Measurements from ENCODE around the gene CES4A. TPM values are rescaled to one million over a fixed set of nuclear protein-coding genes. Genes with fewer than 3 reads are reported as not detected.
A peak's percentile ranks its signal among the peaks of the same experiment; 100 is the strongest.
"Not testable (repeated sequence)": the region's sequence is repeated elsewhere in the genome, so short reads cannot be mapped to it uniquely, and the experiment has no call there.

Gene CES4A
- total and polyA plus RNA-seq, 5 experiments from 2014 or later: 0.83 to 13.7 (median 2.4) TPM

- H3K4me3 Mint-ChIP-seq: peak overlapping the region; percentile 72 to 92 (median 80)
- H3K9me3 Mint-ChIP-seq: no peaks in the 10 kb centered on the region
- DNase-seq (peak in 1 of 10 donors; percentile 21), ATAC-seq (no peak)
- peak overlapping the region; percentile 88 to 98 (median 97) for H3K27ac Mint-ChIP-seq
- POLR2A ChIA-PET: interaction anchor here (0.6 to 3.1 kb wide), 18 partner anchors 9 to 1245 kb away, joined by 3 to 26 read pairs (median 3); partner anchors contain the start of genes MATCAP1, PHAF1 and TMEM208
- peaks cover 0 to 18% (median 2%) of the 10 kb centered on the region in 3 donors for H3K36me3 Mint-ChIP-seq
- H3K4me1 Mint-ChIP-seq: peaks cover 2 to 46% (median 38%) of the 10 kb centered on the region in 4 donors
- H3K27me3 Mint-ChIP-seq: no peaks in the 10 kb centered on the region
These were observed 39.8 kb downstream of the CES4A start for GRCh38 chr16:67028167-67028695.

GRCh38 chr16:67028696-67029253, 40.4 kb downstream of the CES4A start, which contains the start of gene CBFB:
Gene CBFB (plus strand): TSS chr16:67029149. CDS start chr16:67029408, 259 bp downstream.
- Mint-ChIP-seq H3K27me3 (no peaks in the 10 kb centered on the region), H3K27ac (peak within 1 kb of the TSS; percentile 88 to 98 (median 97)), H3K4me3 (peak within 1 kb of the TSS; percentile 80 to 93 (median 90)), H3K36me3 (peaks cover 0 to 20% (median 2%) of the 10 kb centered on the region in 3 donors), H3K9me3 (no peaks in the 10 kb centered on the region), H3K4me1 (peaks cover 2 to 51% (median 41%) of the 10 kb centered on the region in 4 donors)
- DNase-seq (peak; percentile 89 to 97 (median 94)), ATAC-seq (peak; percentile 87 to 88)
- POLR2A ChIA-PET: interaction anchor here (0.6 to 3.1 kb wide), 15 partner anchors 9 to 844 kb away, joined by 3 to 26 read pairs (median 3); partner anchors contain the start of genes MATCAP1, PHAF1 and TMEM208

DNA sequence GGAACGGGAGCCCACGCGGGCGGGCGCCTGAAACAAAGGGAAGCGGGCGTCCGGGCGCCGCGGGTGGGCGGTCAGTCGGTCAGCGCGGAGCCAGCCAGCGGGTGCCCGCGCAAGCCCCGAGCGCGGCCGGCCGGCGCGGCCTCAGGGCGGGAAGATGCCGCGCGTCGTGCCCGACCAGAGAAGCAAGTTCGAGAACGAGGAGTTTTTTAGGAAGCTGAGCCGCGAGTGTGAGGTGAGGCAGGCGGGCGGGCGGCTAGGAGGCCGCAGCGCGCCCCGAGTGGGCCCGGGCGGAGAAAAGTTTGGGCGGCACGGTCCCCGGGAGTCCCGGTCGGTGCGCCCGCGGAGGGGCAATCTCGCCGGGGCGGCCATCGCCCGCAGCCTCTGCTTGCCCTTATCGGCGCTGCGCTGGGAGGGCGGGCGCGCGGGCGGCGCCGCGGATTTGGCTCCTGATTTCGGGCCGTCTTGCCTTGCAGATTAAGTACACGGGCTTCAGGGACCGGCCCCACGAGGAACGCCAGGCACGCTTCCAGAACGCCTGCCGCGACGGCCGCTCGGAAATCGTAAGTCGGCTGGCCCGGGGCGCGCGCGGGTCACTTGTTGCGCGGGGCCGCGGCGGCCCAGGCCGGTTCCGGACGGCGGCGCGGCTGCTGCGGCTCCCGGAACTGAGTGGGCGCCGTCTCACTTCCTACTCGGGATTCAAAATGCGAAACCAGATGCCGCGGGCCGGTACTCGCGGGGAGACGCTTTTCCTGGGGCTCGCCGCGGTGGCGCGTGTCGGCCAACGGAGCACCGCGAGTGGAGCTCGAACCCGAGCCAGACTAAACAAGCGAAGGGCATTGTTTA, 41.1 kb downstream of the CES4A start:
- H3K4me3 Mint-ChIP-seq: peak overlapping the region; percentile 80 to 93 (median 90)
- POLR2A ChIA-PET: interaction anchor here (0.6 to 3.1 kb wide), 13 partner anchors 12 to 197 kb away, joined by 3 to 26 read pairs (median 4); partner anchors contain the start of genes PHAF1, TMEM208 and TRADD
- peak overlapping the region in 9 of 10 donors; percentile 77 to 93 (median 88) for H3K27ac Mint-ChIP-seq
- no peaks in the 10 kb centered on the region for H3K27me3 Mint-ChIP-seq
- DNase-seq (peak; percentile 30 to 71 (median 50)), ATAC-seq (peak; percentile 35 to 39)
- H3K4me1 Mint-ChIP-seq: peaks cover 2 to 56% (median 45%) of the 10 kb centered on the region in 4 donors
- H3K36me3 Mint-ChIP-seq: peaks cover 0 to 25% (median 4%) of the 10 kb centered on the region in 3 donors
- H3K9me3 Mint-ChIP-seq: no peaks in the 10 kb centered on the region

- POLR2A ChIA-PET: interaction anchor here (0.6 to 3.1 kb wide), 11 partner anchors 12 to 131 kb away, joined by 3 to 26 read pairs (median 6); partner anchors contain the start of genes PHAF1 and TRADD
- no peaks in the 10 kb centered on the region for H3K9me3 Mint-ChIP-seq
- ATAC-seq: no peak
- H3K36me3 Mint-ChIP-seq: peaks cover 0 to 34% (median 5%) of the 10 kb centered on the region in 3 donors
- H3K27me3 Mint-ChIP-seq: no peaks in the 10 kb centered on the region
- peaks cover 6 to 61% (median 51%) of the 10 kb centered on the region in 4 donors for H3K4me1 Mint-ChIP-seq
- no peak for DNase-seq
- peak overlapping the region in 9 of 10 donors; percentile 77 to 93 (median 88) for H3K27ac Mint-ChIP-seq
- H3K4me3 Mint-ChIP-seq: peak overlapping the region; percentile 80 to 93 (median 90)
These were observed 42.0 kb downstream of the CES4A start for GRCh38 chr16:67030221-67030962.

DNA sequence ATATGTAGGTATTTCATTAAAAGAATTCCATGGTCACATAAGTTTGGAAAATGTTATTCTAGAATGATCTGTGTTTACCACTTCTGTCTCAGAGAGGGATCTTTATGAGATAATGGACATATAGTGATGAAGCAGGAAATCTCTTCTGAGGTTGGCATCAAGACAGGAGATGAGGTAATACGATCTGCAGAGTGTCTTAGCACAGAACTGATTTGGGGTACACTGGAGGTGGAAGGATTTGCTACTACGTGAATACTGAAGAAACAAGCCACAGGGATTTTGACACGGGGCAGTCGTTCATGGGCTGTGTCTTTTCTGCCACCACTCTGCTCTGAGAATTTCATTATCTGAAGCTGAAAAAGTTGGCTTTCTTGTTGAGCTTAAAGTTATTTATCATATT, 46.1 kb downstream of the CES4A start:
- peaks cover 0 to 57% (median 9%) of the 10 kb centered on the region in 3 donors for H3K36me3 Mint-ChIP-seq
- DNase-seq: no peak
- no peaks in the 10 kb centered on the region for H3K27me3 Mint-ChIP-seq
- ATAC-seq: peak in 1 of 2 donors; percentile 45
- no peaks in the 10 kb centered on the region for H3K9me3 Mint-ChIP-seq
- peak overlapping the region in 8 of 10 donors; percentile 10 to 46 (median 20) for H3K4me3 Mint-ChIP-seq
- peaks cover 7 to 67% (median 52%) of the 10 kb centered on the region in 4 donors for H3K4me1 Mint-ChIP-seq
- peak overlapping the region in 5 of 10 donors; percentile 2 to 53 (median 30) for H3K27ac Mint-ChIP-seq
- POLR2A ChIA-PET: no interaction called here

GRCh38 chr16:67035364-67035763, 47.0 kb downstream of the CES4A start:
- peak overlapping the region in 2 of 10 donors; percentile 2 to 26 for H3K4me3 Mint-ChIP-seq
- peaks cover 0 to 66% (median 11%) of the 10 kb centered on the region in 3 donors for H3K36me3 Mint-ChIP-seq
- DNase-seq: no peak
- no peaks in the 10 kb centered on the region for H3K9me3 Mint-ChIP-seq
- POLR2A ChIA-PET: no interaction called here
- peaks cover 7 to 64% (median 50%) of the 10 kb centered on the region in 4 donors for H3K4me1 Mint-ChIP-seq
- ATAC-seq: no peak
- no peaks in the 10 kb centered on the region for H3K27me3 Mint-ChIP-seq
- peak overlapping the region in 1 of 10 donors; percentile 19 for H3K27ac Mint-ChIP-seq

DNA sequence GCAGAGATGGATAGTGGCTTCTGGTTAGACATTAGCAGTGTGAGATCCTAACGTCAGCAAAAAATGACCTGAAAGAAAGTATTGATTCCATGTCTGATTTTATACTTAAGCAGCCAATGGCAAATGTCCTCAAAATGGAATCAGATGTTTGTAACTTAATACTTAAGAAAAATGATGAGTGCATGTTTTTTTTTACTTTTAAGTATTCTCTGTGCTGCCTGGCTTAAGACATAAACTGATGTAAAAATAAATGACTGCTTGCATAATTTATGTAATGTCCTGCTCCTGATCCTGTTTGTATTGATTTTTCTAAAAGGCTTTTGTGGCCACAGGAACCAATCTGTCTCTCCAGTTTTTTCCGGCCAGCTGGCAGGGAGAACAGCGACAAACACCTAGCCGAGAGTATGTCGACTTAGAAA, 47.9 kb downstream of the CES4A start:
- Mint-ChIP-seq H3K27ac (peak overlapping the region in 1 of 10 donors; percentile 37), H3K36me3 (peaks cover 0 to 72% (median 15%) of the 10 kb centered on the region in 3 donors)

DNA sequence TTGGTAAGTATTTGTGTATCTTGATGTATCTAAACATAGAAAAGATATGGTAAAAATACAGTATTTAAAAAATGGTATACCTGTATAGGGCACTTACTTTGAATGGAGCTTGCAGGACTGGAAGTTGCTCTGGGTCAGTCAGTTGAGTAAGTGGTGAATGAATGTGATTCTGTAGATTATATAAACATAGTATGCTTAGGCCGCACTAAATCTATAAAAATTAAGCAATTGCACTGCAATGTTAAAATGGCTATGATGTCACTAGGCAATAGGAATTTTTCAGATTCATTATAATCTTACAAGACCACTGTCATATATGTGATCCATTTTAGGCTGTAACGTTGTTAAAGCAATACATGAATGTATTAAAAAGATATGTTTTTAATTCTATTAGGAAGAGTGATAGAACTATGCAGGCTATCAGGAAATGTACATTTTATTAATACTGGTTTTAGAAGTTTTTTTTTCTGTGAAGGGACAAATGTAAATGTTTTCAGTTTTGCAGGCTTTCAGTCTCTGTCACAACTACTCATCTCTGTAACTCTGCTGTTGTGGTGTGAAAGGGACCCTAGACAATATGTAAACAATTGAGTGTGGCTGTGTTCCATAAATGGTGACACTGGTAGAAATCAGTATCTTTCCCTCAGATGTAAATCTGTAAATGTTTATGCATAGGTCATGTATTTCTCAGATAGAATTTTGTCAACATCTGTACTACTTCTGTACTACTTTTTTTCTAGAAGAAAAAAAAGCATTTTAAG, 51.1 kb downstream of the CES4A start:
- no peaks in the 10 kb centered on the region for H3K9me3 Mint-ChIP-seq
- DNase-seq (no peak), ATAC-seq (no peak)
- POLR2A ChIA-PET: interaction anchor here (0.6 to 1.2 kb wide), 2 partner anchors 8 to 13 kb away, joined by 3 to 5 read pairs; no protein-coding TSS in a partner anchor
- H3K4me3 Mint-ChIP-seq: no peak overlapping the region
- H3K36me3 Mint-ChIP-seq: peaks cover 0 to 56% (median 12%) of the 10 kb centered on the region in 3 donors
- peaks cover 15 to 41% (median 27%) of the 10 kb centered on the region in 4 donors for H3K4me1 Mint-ChIP-seq
- H3K27ac Mint-ChIP-seq: no peak overlapping the region
- no peaks in the 10 kb centered on the region for H3K27me3 Mint-ChIP-seq

More for the DNA sequence above, 47.9 kb downstream of the CES4A start:
- H3K9me3 Mint-ChIP-seq: no peaks in the 10 kb centered on the region
- POLR2A ChIA-PET: no interaction called here
- H3K4me3 Mint-ChIP-seq: peak overlapping the region in 2 of 10 donors; percentile 4 to 22
- no peaks in the 10 kb centered on the region for H3K27me3 Mint-ChIP-seq
- no peak for DNase-seq
- no peak for ATAC-seq
- peaks cover 13 to 63% (median 52%) of the 10 kb centered on the region in 4 donors for H3K4me1 Mint-ChIP-seq

GRCh38 chr16:67040166-67040565, 51.8 kb downstream of the CES4A start:
- Mint-ChIP-seq H3K27ac (peak overlapping the region in 1 of 10 donors; percentile 1), H3K9me3 (no peaks in the 10 kb centered on the region), H3K27me3 (no peaks in the 10 kb centered on the region), H3K4me1 (peaks cover 13 to 33% (median 22%) of the 10 kb centered on the region in 4 donors), H3K4me3 (no peak overlapping the region), H3K36me3 (peaks cover 0 to 49% (median 10%) of the 10 kb centered on the region in 3 donors)
- no peak for DNase-seq
- no peak for ATAC-seq
- POLR2A ChIA-PET: interaction anchor here (1.2 kb wide), 1 partner anchor 9 kb away, joined by 5 read pairs; no protein-coding TSS in a partner anchor

- DNase-seq (no peak), ATAC-seq (no peak)
- H3K36me3 Mint-ChIP-seq: peaks cover 0 to 46% (median 10%) of the 10 kb centered on the region in 3 donors
- no peak overlapping the region for H3K4me3 Mint-ChIP-seq
- no peaks in the 10 kb centered on the region for H3K9me3 Mint-ChIP-seq
- peaks cover 10 to 32% (median 19%) of the 10 kb centered on the region in 4 donors for H3K4me1 Mint-ChIP-seq
- POLR2A ChIA-PET: no interaction called here
- H3K27me3 Mint-ChIP-seq: no peaks in the 10 kb centered on the region
- peak overlapping the region in 2 of 10 donors; percentile 24 to 67 for H3K27ac Mint-ChIP-seq
These were observed 52.5 kb downstream of the CES4A start for GRCh38 chr16:67040906-67041305.

DNA sequence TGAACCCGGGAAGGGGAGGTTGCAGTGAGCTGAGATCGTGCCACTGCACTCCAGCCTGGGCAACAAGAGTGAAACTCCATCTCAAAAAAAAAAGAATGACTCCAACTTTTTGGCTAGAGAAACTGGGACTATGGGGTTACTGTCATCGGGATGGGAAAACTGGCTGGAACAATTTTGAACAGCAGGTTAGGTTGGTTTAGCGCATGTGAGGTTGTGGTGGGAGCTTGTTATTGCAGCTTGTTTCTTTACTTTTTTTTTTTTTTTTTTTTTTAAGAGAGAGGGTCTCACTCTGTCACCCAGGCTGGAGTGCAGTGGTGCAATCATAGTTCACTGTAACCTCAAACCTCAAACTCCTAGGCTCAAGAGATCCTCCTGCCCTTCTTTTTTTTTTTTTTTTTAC, 53.1 kb downstream of the CES4A start:
- POLR2A ChIA-PET: interaction anchor here (0.7 kb wide), 1 partner anchor 11 kb away, joined by 5 read pairs; no protein-coding TSS in a partner anchor

More for the DNA sequence above, 53.1 kb downstream of the CES4A start:
- not testable (repeated sequence) for DNase-seq, H3K9me3 Mint-ChIP-seq, H3K4me3 Mint-ChIP-seq, ATAC-seq, H3K27me3 Mint-ChIP-seq
- peak overlapping the region in 2 of 10 donors; percentile 7 to 62 for H3K27ac Mint-ChIP-seq
- H3K4me1 Mint-ChIP-seq: peaks cover 12 to 33% (median 18%) of the 10 kb centered on the region in 4 donors
- peaks cover 0 to 48% (median 9%) of the 10 kb centered on the region in 3 donors for H3K36me3 Mint-ChIP-seq
